SK-N-DZ (cell line): ENCODE results near the gene PCDHGA12. TPM values are rescaled to one million over a fixed set of nuclear protein-coding genes. Genes with fewer than 3 reads are reported as not detected.
"Not testable (repeated sequence)": the region's sequence is repeated elsewhere in the genome, so short reads cannot be mapped to it uniquely, and the experiment has no call there.

Experiments
- DNase-seq: peaks from one replicate; pipeline ENCODE4 v3.0.0-alpha.2; 2015; ENCODE audit warnings: low spot score
- polyA plus RNA-seq, 2 experiments: library from polyadenylated mRNA; depleted of rRNA; stranded (reverse); fragments of >200 nt; gene quantifications; 2 replicates each; pipeline ENCODE4 v1.2.3, GENCODE V29; 2014

Gene PCDHGA12
- 0.02 and 0.10 TPM in 2 replicates for polyA plus RNA-seq (2014; cell fraction: cytosol; rRNA removed)
- polyA plus RNA-seq (2014; cell fraction: nucleus; rRNA removed) = 0.07 and 0.37 TPM in 2 replicates

DNA sequence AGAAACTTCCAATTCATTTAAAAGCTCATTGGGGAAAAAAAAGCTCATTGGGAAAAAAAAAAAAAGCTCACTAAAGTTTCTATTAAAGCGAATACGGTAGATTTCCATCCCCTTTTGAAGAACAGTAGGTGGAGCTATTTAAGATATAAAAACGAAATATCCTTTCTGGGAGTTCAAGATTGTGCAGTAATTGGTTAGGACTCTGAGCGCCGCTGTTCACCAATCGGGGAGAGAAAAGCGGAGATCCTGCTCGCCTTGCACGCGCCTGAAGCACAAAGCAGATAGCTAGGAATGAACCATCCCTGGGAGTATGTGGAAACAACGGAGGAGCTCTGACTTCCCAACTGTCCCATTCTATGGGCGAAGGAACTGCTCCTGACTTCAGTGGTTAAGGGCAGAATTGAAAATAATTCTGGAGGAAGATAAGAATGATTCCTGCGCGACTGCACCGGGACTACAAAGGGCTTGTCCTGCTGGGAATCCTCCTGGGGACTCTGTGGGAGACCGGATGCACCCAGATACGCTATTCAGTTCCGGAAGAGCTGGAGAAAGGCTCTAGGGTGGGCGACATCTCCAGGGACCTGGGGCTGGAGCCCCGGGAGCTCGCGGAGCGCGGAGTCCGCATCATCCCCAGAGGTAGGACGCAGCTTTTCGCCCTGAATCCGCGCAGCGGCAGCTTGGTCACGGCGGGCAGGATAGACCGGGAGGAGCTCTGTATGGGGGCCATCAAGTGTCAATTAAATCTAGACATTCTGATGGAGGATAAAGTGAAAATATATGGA, at the start of gene PCDHGA12:
PCDHGA12 (plus strand) TSS at position 176 of the 782 bp plus-strand sequence; CDS start at position 429, 253 bp downstream.
- DNase-seq = no peak

DNA sequence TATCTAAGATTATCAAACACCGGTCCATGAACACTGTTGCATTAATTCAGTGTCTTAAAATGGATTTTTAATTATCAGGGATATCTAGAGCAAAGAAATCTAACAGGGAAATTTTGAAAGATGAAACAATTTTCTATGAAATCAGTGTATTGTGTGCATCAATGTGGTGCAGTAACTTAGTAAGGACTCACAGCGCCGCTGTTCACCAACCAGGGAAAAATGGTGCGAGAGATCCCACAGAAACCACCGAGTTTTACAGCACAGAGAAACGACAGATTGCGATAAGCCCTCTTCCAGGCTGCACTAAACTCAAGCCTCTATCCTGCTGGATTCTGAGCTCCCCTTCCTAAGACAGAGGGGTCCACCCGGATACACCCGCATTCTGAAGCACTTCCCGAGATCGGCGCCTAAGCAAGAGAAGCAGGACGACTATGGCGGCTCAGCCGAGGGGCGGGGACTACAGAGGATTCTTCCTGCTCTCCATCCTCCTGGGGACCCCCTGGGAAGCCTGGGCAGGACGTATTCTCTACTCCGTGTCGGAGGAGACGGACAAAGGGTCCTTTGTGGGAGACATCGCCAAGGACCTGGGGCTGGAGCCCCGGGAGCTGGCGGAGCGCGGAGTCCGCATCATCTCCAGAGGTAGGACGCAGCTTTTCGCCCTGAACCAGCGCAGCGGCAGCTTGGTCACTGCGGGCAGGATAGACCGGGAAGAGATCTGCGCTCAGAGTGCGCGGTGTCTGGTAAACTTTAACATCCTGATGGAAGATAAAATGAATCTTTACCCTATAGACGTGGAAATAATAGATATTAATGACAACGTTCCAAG, 47.6 kb upstream of the PCDHGA12 start, which contains the start of gene PCDHGA7:
PCDHGA7 (plus strand) TSS at position 274 of the 826 bp plus-strand sequence; CDS start at position 432, 158 bp downstream.
- DNase-seq = no peak

DNA sequence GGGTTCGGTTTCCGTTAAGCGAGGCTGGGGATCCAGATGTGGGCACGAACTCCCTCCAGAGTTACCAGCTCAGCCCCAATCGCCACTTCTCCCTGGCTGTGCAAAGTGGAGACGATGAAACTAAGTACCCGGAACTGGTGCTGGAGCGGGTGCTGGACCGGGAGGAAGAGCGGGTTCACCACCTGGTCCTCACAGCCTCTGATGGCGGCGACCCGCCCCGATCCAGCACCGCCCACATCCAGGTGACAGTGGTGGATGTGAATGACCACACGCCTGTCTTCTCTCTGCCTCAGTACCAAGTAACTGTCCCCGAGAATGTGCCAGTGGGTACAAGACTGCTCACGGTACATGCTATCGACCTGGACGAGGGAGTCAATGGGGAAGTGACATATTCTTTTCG, 47.0 kb upstream of the PCDHGA12 start:
- DNase-seq = no peak

DNA sequence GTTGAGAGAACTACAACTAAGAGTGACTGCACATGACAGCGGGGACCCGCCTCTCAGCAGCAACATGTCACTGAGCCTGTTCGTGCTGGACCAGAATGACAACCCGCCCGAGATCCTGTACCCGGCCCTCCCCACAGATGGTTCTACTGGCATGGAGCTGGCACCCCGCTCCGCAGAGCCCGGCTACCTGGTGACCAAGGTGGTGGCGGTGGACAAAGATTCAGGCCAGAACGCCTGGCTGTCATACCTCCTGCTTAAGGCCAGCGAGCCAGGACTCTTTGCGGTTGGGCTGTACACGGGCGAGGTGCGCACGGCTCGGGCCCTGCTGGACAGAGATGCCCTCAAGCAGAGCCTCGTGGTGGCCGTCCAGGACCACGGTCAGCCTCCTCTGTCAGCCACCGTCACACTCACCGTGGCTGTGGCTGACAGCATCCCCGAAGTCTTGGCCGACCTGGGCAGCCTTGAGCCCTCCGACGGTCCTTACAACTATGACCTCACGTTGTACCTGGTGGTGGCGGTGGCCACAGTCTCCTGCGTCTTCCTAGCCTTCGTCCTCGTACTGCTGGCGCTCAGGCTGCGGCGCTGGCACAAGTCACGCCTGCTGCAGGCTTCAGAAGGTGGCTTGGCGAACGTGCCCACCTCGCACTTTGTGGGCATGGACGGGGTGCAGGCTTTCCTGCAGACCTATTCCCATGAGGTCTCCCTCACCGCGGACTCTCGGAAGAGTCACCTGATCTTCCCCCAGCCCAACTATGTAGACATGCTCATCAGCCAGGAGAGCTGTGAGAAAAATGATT, 45.6 kb upstream of the PCDHGA12 start:
- no peak for DNase-seq

DNA sequence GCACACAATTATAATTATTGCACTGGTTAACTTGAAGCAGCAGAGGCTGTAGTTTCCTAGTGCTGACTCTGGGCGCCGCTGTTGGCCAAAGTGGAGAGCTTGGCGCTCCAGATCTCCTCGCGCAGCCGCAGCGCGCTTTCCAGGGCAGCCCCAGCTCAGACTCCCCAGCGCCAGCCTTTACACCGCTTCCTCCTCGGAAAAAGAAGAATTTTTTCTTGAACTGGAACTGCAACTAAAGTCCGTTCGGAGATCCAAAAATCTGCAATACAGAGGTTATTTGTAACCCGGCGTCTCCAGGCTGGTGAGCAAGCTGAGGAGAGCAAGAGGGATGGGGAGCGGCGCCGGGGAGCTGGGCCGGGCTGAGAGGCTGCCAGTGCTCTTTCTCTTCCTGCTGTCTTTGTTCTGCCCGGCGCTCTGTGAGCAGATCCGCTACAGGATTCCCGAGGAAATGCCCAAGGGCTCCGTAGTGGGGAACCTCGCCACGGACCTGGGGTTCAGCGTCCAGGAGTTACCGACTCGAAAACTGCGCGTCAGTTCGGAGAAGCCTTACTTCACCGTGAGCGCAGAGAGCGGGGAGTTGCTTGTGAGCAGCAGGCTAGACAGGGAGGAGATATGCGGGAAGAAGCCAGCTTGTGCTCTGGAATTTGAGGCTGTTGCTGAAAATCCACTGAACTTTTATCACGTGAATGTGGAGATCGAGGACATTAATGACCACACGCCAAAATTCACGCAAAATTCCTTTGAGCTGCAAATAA, 42.6 kb upstream of the PCDHGA12 start, which contains the start of gene PCDHGB4:
PCDHGB4 (plus strand) TSS at position 142 of the 755 bp plus-strand sequence; CDS start at position 329, 187 bp downstream.
- not testable (repeated sequence) for DNase-seq

DNA sequence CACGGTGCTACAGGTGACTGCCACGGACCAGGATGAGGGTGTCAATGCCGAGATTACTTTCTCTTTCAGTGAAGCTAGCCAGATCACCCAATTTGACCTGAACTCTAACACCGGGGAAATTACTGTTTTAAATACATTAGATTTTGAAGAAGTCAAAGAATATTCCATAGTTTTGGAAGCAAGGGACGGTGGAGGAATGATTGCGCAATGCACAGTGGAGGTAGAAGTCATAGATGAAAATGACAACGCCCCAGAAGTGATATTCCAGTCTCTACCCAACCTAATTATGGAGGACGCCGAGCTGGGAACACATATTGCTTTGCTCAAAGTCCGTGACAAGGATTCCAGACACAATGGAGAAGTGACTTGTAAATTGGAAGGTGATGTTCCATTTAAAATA, 41.6 kb upstream of the PCDHGA12 start:
- no peak for DNase-seq

DNA sequence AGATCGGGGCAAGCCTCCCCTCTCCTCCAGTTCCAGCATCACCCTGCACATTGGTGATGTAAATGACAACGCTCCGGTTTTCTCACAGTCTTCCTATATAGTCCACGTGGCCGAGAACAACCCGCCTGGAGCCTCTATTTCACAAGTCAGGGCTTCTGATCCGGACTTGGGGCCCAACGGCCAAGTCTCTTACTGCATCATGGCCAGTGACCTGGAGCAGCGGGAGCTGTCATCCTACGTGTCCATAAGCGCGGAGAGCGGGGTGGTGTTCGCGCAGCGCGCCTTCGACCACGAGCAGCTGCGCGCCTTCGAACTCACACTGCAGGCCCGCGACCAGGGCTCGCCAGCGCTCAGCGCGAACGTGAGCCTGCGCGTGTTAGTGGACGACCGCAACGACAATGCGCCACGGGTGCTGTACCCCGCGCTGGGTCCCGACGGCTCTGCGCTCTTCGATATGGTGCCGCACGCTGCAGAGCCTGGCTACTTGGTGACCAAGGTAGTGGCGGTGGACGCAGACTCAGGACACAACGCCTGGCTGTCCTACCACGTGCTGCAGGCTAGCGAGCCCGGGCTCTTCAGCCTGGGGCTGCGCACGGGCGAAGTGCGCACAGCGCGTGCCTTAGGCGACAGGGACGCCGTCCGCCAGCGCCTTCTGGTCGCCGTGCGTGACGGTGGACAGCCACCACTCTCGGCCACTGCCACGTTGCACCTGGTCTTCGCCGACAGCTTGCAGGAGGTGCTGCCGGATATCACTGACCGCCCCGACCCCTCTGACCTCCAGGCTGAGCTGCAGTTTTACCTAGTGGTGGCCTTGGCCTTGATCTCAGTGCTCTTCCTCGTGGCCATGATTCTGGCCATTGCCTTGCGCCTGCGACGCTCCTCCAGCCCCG, 40.9 kb upstream of the PCDHGA12 start:
- DNase-seq = no peak

DNA sequence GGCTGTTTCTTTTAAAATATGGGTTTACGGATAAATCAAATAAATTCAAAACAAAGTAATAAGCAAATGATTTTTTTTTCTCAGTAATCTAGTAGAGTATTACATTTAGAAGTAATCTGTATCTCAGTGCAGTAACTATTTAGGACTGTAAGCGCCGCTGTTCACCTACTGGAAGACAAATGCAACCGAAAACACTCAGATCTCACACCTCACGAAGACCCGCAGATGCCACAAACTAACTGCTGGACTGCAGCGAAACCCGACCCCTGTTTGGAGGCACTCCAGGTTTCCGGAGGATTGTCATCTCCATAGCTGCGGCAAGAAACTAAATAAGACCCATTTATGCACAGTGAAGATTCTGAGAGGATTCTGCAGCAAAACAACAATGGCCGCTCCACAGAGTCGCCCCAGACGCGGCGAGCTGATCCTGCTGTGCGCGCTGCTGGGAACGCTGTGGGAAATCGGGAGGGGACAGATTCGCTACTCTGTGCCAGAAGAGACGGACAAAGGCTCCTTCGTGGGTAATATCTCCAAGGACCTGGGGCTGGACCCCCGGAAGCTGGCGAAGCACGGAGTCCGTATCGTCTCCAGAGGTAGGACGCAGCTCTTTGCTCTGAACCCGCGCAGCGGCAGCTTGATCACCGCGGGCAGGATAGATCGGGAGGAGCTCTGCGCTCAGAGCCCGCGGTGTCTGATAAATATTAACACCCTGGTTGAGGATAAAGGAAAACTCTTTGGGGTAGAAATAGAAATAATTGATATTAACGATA, 37.7 kb upstream of the PCDHGA12 start, which contains the start of gene PCDHGA8:
PCDHGA8 (plus strand) TSS at position 205 of the 770 bp plus-strand sequence; CDS start at position 386, 181 bp downstream.
- no peak for DNase-seq

DNA sequence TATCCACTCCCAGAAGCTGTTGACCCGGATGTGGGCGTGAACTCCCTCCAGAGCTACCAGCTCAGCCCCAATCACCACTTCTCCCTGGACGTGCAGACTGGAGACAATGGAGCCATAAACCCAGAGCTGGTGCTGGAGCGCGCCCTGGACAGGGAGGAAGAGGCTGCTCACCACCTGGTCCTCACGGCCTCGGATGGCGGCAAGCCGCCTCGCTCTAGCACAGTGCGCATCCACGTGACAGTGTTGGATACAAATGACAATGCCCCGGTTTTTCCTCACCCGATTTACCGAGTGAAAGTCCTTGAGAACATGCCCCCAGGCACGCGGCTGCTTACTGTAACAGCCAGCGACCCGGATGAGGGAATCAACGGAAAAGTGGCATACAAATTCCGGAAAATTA, 37.0 kb upstream of the PCDHGA12 start:
- DNase-seq = no peak

DNA sequence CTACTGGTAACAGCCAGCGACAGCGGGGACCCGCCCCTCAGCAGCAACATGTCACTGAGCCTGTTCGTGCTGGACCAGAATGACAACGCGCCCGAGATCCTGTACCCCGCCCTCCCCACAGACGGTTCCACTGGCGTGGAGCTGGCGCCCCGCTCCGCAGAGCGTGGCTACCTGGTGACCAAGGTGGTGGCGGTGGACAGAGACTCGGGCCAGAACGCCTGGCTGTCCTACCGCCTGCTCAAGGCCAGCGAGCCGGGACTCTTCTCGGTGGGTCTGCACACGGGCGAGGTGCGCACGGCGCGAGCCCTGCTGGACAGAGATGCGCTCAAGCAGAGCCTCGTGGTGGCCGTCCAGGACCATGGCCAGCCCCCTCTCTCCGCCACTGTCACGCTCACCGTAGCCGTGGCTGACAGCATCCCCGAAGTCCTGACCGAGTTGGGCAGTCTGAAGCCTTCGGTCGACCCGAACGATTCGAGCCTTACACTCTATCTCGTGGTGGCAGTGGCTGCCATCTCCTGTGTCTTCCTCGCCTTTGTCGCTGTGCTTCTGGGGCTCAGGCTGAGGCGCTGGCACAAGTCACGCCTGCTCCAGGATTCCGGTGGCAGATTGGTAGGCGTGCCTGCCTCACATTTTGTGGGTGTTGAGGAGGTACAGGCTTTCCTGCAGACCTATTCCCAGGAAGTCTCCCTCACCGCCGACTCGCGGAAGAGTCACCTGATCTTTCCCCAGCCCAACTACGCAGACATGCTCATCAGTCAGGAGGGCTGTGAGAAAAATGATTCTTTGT, 35.7 kb upstream of the PCDHGA12 start:
- not testable (repeated sequence) for DNase-seq

DNA sequence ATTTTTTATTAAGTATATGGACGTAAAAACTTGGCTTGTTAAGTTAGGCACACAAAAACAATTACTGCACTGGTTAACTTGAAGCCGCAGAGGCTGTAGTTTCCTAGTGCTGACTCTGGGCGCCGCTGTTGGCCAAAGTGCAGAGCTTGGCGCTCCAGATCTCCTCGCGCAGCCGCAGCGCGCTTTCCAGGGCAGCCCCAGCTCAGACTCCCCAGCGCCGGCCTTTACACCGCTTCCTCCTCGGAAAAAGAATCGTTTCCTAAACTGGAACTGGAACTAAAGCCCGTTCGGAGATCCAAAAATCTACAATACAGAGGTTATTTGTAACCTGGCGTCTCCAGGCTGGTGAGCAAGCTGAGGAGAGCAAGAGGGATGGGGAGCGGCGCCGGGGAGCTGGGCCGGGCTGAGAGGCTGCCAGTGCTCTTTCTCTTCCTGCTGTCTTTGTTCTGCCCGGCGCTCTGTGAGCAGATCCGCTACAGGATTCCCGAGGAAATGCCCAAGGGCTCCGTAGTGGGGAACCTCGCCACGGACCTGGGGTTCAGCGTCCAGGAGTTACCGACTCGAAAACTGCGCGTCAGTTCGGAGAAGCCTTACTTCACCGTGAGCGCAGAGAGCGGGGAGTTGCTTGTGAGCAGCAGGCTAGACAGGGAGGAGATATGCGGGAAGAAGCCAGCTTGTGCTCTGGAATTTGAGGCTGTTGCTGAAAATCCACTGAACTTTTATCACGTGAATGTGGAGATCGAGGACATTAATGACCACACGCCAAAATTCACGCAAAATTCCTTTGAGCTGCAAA, 32.4 kb upstream of the PCDHGA12 start, which contains the start of gene PCDHGB5:
PCDHGB5 (plus strand) TSS at position 192 of the 796 bp plus-strand sequence; CDS start at position 373, 181 bp downstream.
- not testable (repeated sequence) for DNase-seq

DNA sequence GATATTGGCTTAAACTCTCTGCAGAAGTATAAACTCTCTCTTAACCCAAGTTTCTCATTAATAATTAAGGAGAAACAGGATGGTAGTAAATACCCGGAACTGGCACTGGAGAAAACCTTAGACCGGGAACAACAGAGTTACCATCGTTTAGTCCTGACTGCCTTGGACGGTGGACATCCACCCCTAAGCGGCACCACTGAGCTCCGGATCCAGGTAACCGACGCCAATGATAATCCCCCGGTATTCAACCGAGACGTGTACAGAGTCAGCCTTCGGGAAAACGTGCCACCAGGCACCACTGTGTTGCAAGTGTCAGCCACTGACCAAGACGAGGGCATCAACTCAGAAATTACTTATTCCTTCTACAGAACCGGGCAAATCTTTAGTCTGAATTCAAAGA, 31.7 kb upstream of the PCDHGA12 start:
- no peak for DNase-seq

DNA sequence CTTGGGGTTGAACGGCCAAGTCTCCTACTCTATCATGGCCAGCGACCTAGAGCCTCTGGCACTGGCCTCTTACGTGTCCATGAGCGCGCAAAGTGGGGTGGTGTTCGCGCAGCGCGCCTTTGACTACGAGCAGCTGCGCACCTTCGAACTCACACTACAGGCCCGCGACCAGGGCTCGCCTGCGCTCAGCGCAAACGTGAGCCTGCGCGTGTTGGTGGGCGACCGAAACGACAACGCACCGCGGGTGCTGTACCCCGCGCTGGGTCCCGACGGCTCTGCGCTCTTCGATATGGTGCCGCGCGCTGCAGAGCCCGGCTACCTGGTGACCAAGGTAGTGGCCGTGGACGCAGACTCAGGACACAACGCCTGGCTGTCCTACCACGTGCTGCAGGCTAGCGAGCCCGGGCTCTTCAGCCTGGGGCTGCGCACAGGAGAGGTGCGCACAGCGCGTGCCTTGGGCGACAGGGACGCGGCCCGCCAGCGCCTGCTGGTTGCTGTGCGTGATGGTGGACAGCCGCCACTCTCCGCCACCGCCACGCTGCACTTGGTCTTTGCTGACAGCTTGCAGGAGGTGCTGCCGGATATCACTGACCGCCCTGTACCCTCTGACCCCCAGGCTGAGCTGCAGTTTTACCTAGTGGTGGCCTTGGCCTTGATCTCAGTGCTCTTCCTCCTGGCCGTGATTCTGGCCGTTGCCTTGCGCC, 30.6 kb upstream of the PCDHGA12 start:
- no peak for DNase-seq

DNA sequence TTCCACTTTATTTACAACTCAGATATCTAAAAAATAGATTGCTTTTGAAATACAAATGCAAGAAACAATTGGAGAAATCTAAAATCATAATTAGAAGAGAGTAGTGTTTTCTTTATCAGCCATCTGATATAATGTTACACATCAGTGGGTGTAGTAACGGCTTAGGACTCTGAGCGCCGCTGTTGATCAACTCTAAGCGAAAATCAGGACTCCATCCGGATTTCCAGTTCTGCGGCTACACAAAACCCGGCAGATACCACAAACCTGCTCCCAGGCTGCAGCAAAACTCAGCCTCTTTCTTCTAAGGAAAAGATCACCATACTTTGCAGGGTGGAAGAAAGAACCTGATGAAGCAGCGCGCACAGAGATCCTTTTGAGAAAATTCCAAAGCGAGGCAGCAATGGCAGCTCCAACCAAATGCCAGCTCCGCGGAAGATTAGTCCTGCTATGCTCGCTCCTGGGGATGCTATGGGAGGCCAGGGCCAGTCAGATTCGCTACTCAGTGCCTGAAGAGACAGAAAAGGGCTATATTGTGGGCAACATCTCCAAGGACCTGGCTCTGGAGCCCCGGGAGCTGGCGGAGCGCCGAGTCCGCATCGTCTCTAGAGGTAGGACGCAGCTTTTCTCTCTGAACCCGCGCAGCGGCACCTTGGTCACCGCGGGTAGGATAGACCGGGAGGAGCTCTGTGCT, 27.6 kb upstream of the PCDHGA12 start, which contains the start of gene PCDHGA9:
PCDHGA9 (plus strand) TSS at position 226 of the 691 bp plus-strand sequence; CDS start at position 401, 175 bp downstream.
- DNase-seq = peak; percentile 47

DNA sequence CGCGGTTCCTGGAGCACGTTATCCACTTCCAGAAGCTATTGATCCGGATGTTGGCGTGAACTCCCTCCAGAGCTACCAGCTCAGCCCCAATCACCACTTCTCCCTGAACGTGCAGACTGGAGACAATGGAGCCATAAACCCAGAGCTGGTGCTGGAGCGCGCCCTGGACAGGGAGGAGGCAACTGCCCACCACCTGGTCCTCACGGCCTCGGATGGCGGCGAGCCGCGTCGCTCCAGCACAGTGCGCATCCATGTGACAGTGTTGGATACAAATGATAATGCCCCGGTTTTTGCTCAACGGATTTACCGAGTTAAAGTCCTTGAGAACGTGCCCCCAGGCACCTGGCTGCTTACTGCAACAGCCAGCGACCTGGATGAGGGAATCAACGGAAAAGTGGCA, 26.9 kb upstream of the PCDHGA12 start:
- no peak for DNase-seq
